ENCODE data around the gene DAZAP1. TPM values are rescaled to one million over a fixed set of nuclear protein-coding genes. Genes with fewer than 3 reads are reported as not detected.

DAZAP1 gene
- total RNA-seq, 2 donors from 2014 or later: 154 to 179 TPM

- 86 to 89% methylated on average over 9 to 12 of the region's 12 CpGs for WGBS, 2 experiments (ENCODE audit: insufficient coverage in 1 of 2, insufficient read length in 1 of 2)
Observed at GRCh38 chr19:1374250-1374577, 33.2 kb upstream of the DAZAP1 start.

GRCh38 chr19:1376415-1376805 lies 31.0 kb upstream of the DAZAP1 start:
- no peak for DNase-seq
- H3K27me3 ChIP-seq (ENCODE audit: control insufficient read depth, insufficient read depth, low read length, poor library complexity, severe bottlenecking): no peaks in the 10 kb centered on the region
- Mint-ChIP-seq H3K27me3 (ENCODE audit: insufficient read depth) (no peaks in the 10 kb centered on the region), H3K4me3 (no peak overlapping the region), H3K27ac (no peak overlapping the region), H3K9me3 (no peaks in the 10 kb centered on the region), H3K4me1 (peaks cover 4% of the 10 kb centered on the region), H3K36me3 (ENCODE audit: low read depth) (peaks cover 39% of the 10 kb centered on the region)
- 98 to 99% methylated on average over 15 to 17 of the region's 17 CpGs for WGBS, 2 experiments (ENCODE audit: insufficient coverage in 1 of 2, insufficient read length in 1 of 2)
- no peak overlapping the region for H3K27ac ChIP-seq (ENCODE audit: low read depth, low read length)
- no peak overlapping the region for H3K9ac ChIP-seq (ENCODE audit: extremely low read depth, low read length, poor library complexity, severe bottlenecking)
- no peak for TF ChIP-seq CTCF (conservative IDR thresholded peaks at IDR 0.05)
- H3K4me3 ChIP-seq (ENCODE audit: low read length): no peak overlapping the region
- H3K4me1 ChIP-seq (ENCODE audit: control insufficient read depth, insufficient read depth, low read length): no peaks in the 10 kb centered on the region
- H3K36me3 ChIP-seq (ENCODE audit: control insufficient read depth, insufficient read depth, low read length): peaks cover 32% of the 10 kb centered on the region
- no peaks in the 10 kb centered on the region for H3K9me3 ChIP-seq (ENCODE audit: control insufficient read depth, low read length)

More at GRCh38 chr19:1374250-1374577, 33.2 kb upstream of the DAZAP1 start:
- Mint-ChIP-seq H3K27me3 (ENCODE audit: insufficient read depth) (no peaks in the 10 kb centered on the region), H3K9me3 (no peaks in the 10 kb centered on the region), H3K4me3 (no peak overlapping the region), H3K4me1 (no peaks in the 10 kb centered on the region), H3K27ac (no peak overlapping the region), H3K36me3 (ENCODE audit: low read depth) (peaks cover 54% of the 10 kb centered on the region)
- H3K9ac ChIP-seq (ENCODE audit: extremely low read depth, low read length, poor library complexity, severe bottlenecking): no peak overlapping the region
- no peaks in the 10 kb centered on the region for H3K9me3 ChIP-seq (ENCODE audit: control insufficient read depth, low read length)
- no peak for DNase-seq
- H3K27me3 ChIP-seq (ENCODE audit: control insufficient read depth, insufficient read depth, low read length, poor library complexity, severe bottlenecking): no peaks in the 10 kb centered on the region
- TF ChIP-seq CTCF (conservative IDR thresholded peaks at IDR 0.05): no peak
- H3K4me1 ChIP-seq (ENCODE audit: control insufficient read depth, insufficient read depth, low read length): no peaks in the 10 kb centered on the region
- H3K36me3 ChIP-seq (ENCODE audit: control insufficient read depth, insufficient read depth, low read length): peaks cover 51% of the 10 kb centered on the region
- no peak overlapping the region for H3K4me3 ChIP-seq (ENCODE audit: low read length)
- no peak overlapping the region for H3K27ac ChIP-seq (ENCODE audit: low read depth, low read length)

GRCh38 chr19:1377176-1377964 lies 30.0 kb upstream of the DAZAP1 start:
- Histone ChIP-seq H3K27me3 (ENCODE audit: control insufficient read depth, insufficient read depth, low read length, poor library complexity, severe bottlenecking) (no peaks in the 10 kb centered on the region), H3K9me3 (ENCODE audit: control insufficient read depth, low read length) (no peaks in the 10 kb centered on the region), H3K4me3 (ENCODE audit: low read length) (no peak overlapping the region), H3K36me3 (ENCODE audit: control insufficient read depth, insufficient read depth, low read length) (peaks cover 27% of the 10 kb centered on the region), H3K27ac (ENCODE audit: low read depth, low read length) (peak overlapping the region; percentile 24), H3K9ac (ENCODE audit: extremely low read depth, low read length, poor library complexity, severe bottlenecking) (no peak overlapping the region), H3K4me1 (ENCODE audit: control insufficient read depth, insufficient read depth, low read length) (no peaks in the 10 kb centered on the region)
- Mint-ChIP-seq H3K4me1 (peaks cover 5% of the 10 kb centered on the region), H3K9me3 (no peaks in the 10 kb centered on the region), H3K27me3 (ENCODE audit: insufficient read depth) (no peaks in the 10 kb centered on the region), H3K36me3 (ENCODE audit: low read depth) (peaks cover 33% of the 10 kb centered on the region), H3K4me3 (no peak overlapping the region), H3K27ac (no peak overlapping the region)
- DNase-seq: no peak
- no peak for TF ChIP-seq CTCF (conservative IDR thresholded peaks at IDR 0.05)
- 97 to 98% methylated on average over 34 to 43 of the region's 43 CpGs for WGBS, 2 experiments (ENCODE audit: insufficient coverage in 1 of 2, insufficient read length in 1 of 2)

All from endodermal cell (in vitro differentiated cells).